WI38 (cell line): ENCODE results near the gene GZF1.

Experiments used
- H3K4me3 ChIP-seq: 2 replicates; pipeline ENCODE4 v1.5.1; 2011; ENCODE audit warnings: low read depth, mild to moderate bottlenecking, control low read depth, low read length
- CTCF ChIP-seq: IDR thresholded peaks from 2 replicates; pipeline ENCODE4 v1.5.1; 2012; ENCODE audit warnings: low read depth, mild to moderate bottlenecking, control low read depth, low read length

GZF1 gene

GRCh38 chr20:23335521-23335920 is 26.5 kb upstream of the GZF1 start:
- H3K4me3 ChIP-seq = no peak overlapping the region
- no peak for TF ChIP-seq CTCF

GRCh38 chr20:23336476-23336875 is 25.5 kb upstream of the GZF1 start:
- no peak overlapping the region for H3K4me3 ChIP-seq

GRCh38 chr20:23337312-23337711 is 24.7 kb upstream of the GZF1 start:
- TF ChIP-seq CTCF = no peak
- no peak overlapping the region for H3K4me3 ChIP-seq

More at GRCh38 chr20:23336476-23336875, 25.5 kb upstream of the GZF1 start:
- no peak for TF ChIP-seq CTCF

GRCh38 chr20:23339986-23340385 is 22.0 kb upstream of the GZF1 start:
- no peak overlapping the region for H3K4me3 ChIP-seq
- no peak for TF ChIP-seq CTCF

- no peak overlapping the region for H3K4me3 ChIP-seq
- TF ChIP-seq CTCF = peak; percentile 40
Observed at GRCh38 chr20:23340524-23340923, 21.5 kb upstream of the GZF1 start.

GRCh38 chr20:23341073-23341472 is 20.9 kb upstream of the GZF1 start:
- no peak for TF ChIP-seq CTCF
- no peak overlapping the region for H3K4me3 ChIP-seq

- TF ChIP-seq CTCF = no peak
Observed at GRCh38 chr20:23343590-23343989, 18.4 kb upstream of the GZF1 start.

More at GRCh38 chr20:23343590-23343989, 18.4 kb upstream of the GZF1 start:
- H3K4me3 ChIP-seq = no peak overlapping the region
